Endothelial cell of umbilical vein (primary cell): Measurements from ENCODE around the gene EMC7. TPM values are rescaled to one million over a fixed set of nuclear protein-coding genes. Genes with fewer than 3 reads are reported as not detected.
"Not testable (repeated sequence)": the region's sequence is repeated elsewhere in the genome, so short reads cannot be mapped to it uniquely, and the experiment has no call there.

Experiments used
- BruUV-seq: library from RNA; stranded (reverse); fragments of 400-500 nt; replicated peaks from 2 replicates; lab custom pipeline; 2021; lab: Mats Ljungman, UMichigan
- CTCF ChIA-PET: fragments of 300-600, 350-600 bp; sonication (Branson Sonifier 250); formaldehyde crosslinking; loops from one replicate; lab custom pipeline; 2021; ENCODE audit warnings: antibody characterized with exemption, inconsistent platforms; lab: Charles Lee
- POLR2A ChIA-PET: fragments of 300-600, 350-600 bp; sonication (Branson Sonifier 250); formaldehyde crosslinking; loops from one replicate; lab custom pipeline; 2021; ENCODE audit warnings: antibody characterized with exemption, inconsistent platforms; lab: Charles Lee
- DNase-seq: peaks from one replicate; pipeline ENCODE4 v3.0.0-alpha.2; 2011; ENCODE audit warnings: low read depth, low spot score
- FAIRE-seq: peaks from 2 replicates; lab custom pipeline; 2011; peaks lifted over from hg19 to GRCh38; lab: Jason Lieb, UNC
- H2AFZ ChIP-seq: 2 replicates; pipeline ENCODE4 v1.6.0; 2012; ENCODE audit warnings: low read depth, low read length, control low read depth, inconsistent platforms
- H3K27ac ChIP-seq: 2 replicates; pipeline ENCODE4 v1.5.1; 2011; ENCODE audit warnings: low read depth, mild to moderate bottlenecking, control low read depth, low read length, moderate library complexity; ENCODE audit not compliant: insufficient read depth
- H3K27me3 ChIP-seq, 2 experiments: 2 replicates each; pipeline versions ENCODE4 v1.6.0 to v1.6.1; 2011; ENCODE audit warnings: low read length in 2 of 2, mixed read lengths in 1 of 2; ENCODE audit not compliant: control insufficient read depth in 2 of 2, insufficient read depth in 2 of 2
- H3K36me3 ChIP-seq, 2 experiments: 2 replicates in 1 of 2; 3 replicates in 1 of 2; pipeline ENCODE4 v1.5.1; 2011; ENCODE audit warnings: low read length in 2 of 2, mild to moderate bottlenecking in 1 of 2, moderate library complexity in 1 of 2; ENCODE audit not compliant: control insufficient read depth in 2 of 2, insufficient read depth in 2 of 2; ENCODE audit errors: extremely low read depth in 1 of 2
- H3K4me1 ChIP-seq: 3 replicates; pipeline ENCODE4 v1.5.1; 2011; ENCODE audit warnings: mild to moderate bottlenecking, low read length; ENCODE audit not compliant: control insufficient read depth, insufficient read depth; ENCODE audit errors: extremely low read depth
- H3K4me2 ChIP-seq: 2 replicates; pipeline ENCODE4 v1.6.1; 2011; ENCODE audit warnings: low read length, control low read depth, mixed read lengths; ENCODE audit not compliant: insufficient read depth
- H3K4me3 ChIP-seq, 3 experiments: fragments of 200-600 bp in 1 of 3; sonication (generic), shearing (Covaris generic) in 1 of 3; replicated peaks in 1 of 3; 2 replicates each; pipeline ENCODE4 v1.5.1; 2011 to 2016; ENCODE audit warnings: control low read depth in 3 of 3, low read length in 3 of 3, mild to moderate bottlenecking in 2 of 3, inconsistent platforms in 1 of 3, low read depth in 1 of 3, moderate library complexity in 1 of 3; ENCODE audit not compliant: insufficient read depth in 1 of 3
- H3K79me2 ChIP-seq: 2 replicates; pipeline ENCODE4 v1.6.0; 2012; ENCODE audit warnings: low read length, inconsistent platforms; ENCODE audit not compliant: control insufficient read depth, insufficient read depth
- H3K9ac ChIP-seq: replicated peaks from 2 replicates; pipeline ENCODE3; 2011; ENCODE audit warnings: low read length, control low read depth; ENCODE audit not compliant: insufficient read depth; ENCODE audit errors: extremely low read depth
- H3K9me1 ChIP-seq: replicated peaks from 3 replicates; pipeline ENCODE4 v1.6.0; 2011; ENCODE audit warnings: mild to moderate bottlenecking, low read length; ENCODE audit not compliant: control insufficient read depth, insufficient read depth; ENCODE audit errors: extremely low read depth
- H3K9me3 ChIP-seq: replicated peaks from 2 replicates; pipeline ENCODE4 v1.5.1; 2012; ENCODE audit warnings: low read length, inconsistent platforms; ENCODE audit not compliant: control insufficient read depth, insufficient read depth
- H4K20me1 ChIP-seq: replicated peaks from 2 replicates; pipeline ENCODE3; 2011; ENCODE audit warnings: mild to moderate bottlenecking, low read length; ENCODE audit not compliant: control insufficient read depth, insufficient read depth; ENCODE audit errors: extremely low read depth
- CTCF ChIP-seq, 2 donors: IDR thresholded peaks; 1 replicate in 1 of 2; 2 replicates in 1 of 2; pipeline ENCODE4 v1.5.1; 2011; ENCODE audit warnings: low read length in 2 of 2, mild to moderate bottlenecking in 2 of 2, moderate library complexity in 2 of 2, control low read depth in 1 of 2, inconsistent platforms in 1 of 2, low read depth in 1 of 2; ENCODE audit not compliant: insufficient read depth in 1 of 2; ENCODE audit errors: extremely low read depth in 1 of 2
- EZH2 ChIP-seq: IDR thresholded peaks from 2 replicates; pipeline ENCODE4 v1.6.1; 2012; ENCODE audit warnings: borderline replicate concordance, low read depth, mild to moderate bottlenecking, moderate library complexity, low read length, inconsistent platforms; ENCODE audit not compliant: severe bottlenecking
- FOS ChIP-seq: IDR thresholded peaks from 2 replicates; pipeline ENCODE4 v1.6.1; 2011; ENCODE audit warnings: mild to moderate bottlenecking, low read length, moderate library complexity, borderline replicate concordance; ENCODE audit not compliant: insufficient read depth
- GATA2 ChIP-seq: IDR thresholded peaks from 2 replicates; pipeline ENCODE4 v1.7.0; 2011; ENCODE audit warnings: low read depth, mild to moderate bottlenecking, moderate library complexity, mixed read lengths, low read length; ENCODE audit not compliant: insufficient read length, insufficient read depth
- JUN ChIP-seq: IDR thresholded peaks from 2 replicates; pipeline ENCODE4 v1.6.1; 2011; ENCODE audit warnings: borderline replicate concordance, low read depth; ENCODE audit not compliant: insufficient read length, insufficient read depth
- MYC ChIP-seq: IDR thresholded peaks from one replicate; pipeline ENCODE4 v1.6.1; 2011; ENCODE audit warnings: mild to moderate bottlenecking, low read depth, low read length
- POLR2A ChIP-seq: IDR thresholded peaks from 2 replicates; pipeline ENCODE4 v1.6.1; 2012; ENCODE audit warnings: low read depth, mild to moderate bottlenecking, control low read depth, low read length
- POLR2AphosphoS5 ChIP-seq: IDR thresholded peaks from 2 replicates; pipeline ENCODE4 v1.6.1; 2012; ENCODE audit warnings: low read depth, mild to moderate bottlenecking, control low read depth, low read length, moderate library complexity; ENCODE audit not compliant: insufficient read depth
- dilution Hi-C: fragments of 300-500 bp; cut with MboI; formaldehyde crosslinking; loops from one replicate; pipeline ENCODE4 v1.15.0; 2019; ENCODE audit warnings: low sequenced_read_pairs; ENCODE audit not compliant: extremely low pct_ligation_motif_present
- intact Hi-C: fragments of 100-400 bp; cut with micrococcal nuclease; formaldehyde crosslinking; loops from one replicate; pipeline ENCODE4 v1.10.0; 2022
- polyA plus RNA-seq, 4 experiments: library from polyadenylated mRNA; depleted of rRNA in 3 of 4; stranded (reverse) in 3 of 4; unstranded in 1 of 4; fragments of >200 nt; gene quantifications; 2 replicates each; pipeline versions ENCODE4 v1.2.1 to v1.2.3, GENCODE V29; 2011 to 2012; ENCODE audit warnings: missing spikeins in 1 of 4
- total RNA-seq: library from RNA; stranded (reverse); gene quantifications from 2 replicates; pipeline ENCODE4 v1.2.3, GENCODE V29; 2021

Gene EMC7
- total and polyA plus RNA-seq, 2 donors (not counting 3 experiments of a cell fraction or from before 2014, with no cell fraction given): 57.0 to 70.6 TPM

- dilution Hi-C loops, POLR2A ChIA-PET, intact Hi-C loops, FAIRE-seq, H3K27me3 ChIP-seq, H3K27ac ChIP-seq, DNase-seq, H2AFZ ChIP-seq, H3K4me2 ChIP-seq, H3K4me3 ChIP-seq, H3K9me3 ChIP-seq, H3K79me2 ChIP-seq, H3K4me1 ChIP-seq, BruUV-seq, H3K9ac ChIP-seq, CTCF ChIA-PET, H4K20me1 ChIP-seq, H3K36me3 ChIP-seq, H3K9me1 ChIP-seq: not testable (repeated sequence)
Measured at GRCh38 chr15:34050385-34050784, 51.3 kb downstream of the EMC7 start.

- Histone ChIP-seq H3K4me3 (no peak overlapping the region), H3K27ac (no peak overlapping the region), H3K79me2 (no peaks in the 10 kb centered on the region), H3K9ac (no peak overlapping the region), H3K4me2 (no peak overlapping the region), H4K20me1 (no peaks in the 10 kb centered on the region), H3K4me1 (no peaks in the 10 kb centered on the region), H2AFZ (no peak overlapping the region), H3K9me3 (no peaks in the 10 kb centered on the region), H3K9me1 (no peaks in the 10 kb centered on the region), H3K27me3 (peaks cover 0 to 1% of the 10 kb centered on the region in 2 experiments), H3K36me3 (no peaks in the 10 kb centered on the region)
- no TSS peak for BruUV-seq
- DNase-seq (no peak), FAIRE-seq (no peak)
- dilution Hi-C loops: no loop called here
- ChIA-PET POLR2A (no interaction called here), CTCF (no interaction called here)
- TF ChIP-seq FOS: no peak
- no peak for TF ChIP-seq POLR2AphosphoS5
- TF ChIP-seq MYC: no peak
- TF ChIP-seq GATA2: no peak
- TF ChIP-seq CTCF (IDR thresholded peaks at IDR 0.05; ENCODE audit: extremely low read depth in 1 of 2, insufficient read depth in 1 of 2, low read depth in 1 of 2, low read length in 2 of 2): no peak
- no peak for TF ChIP-seq EZH2
- TF ChIP-seq POLR2A: no peak
- no peak for TF ChIP-seq JUN
- intact Hi-C loops: no loop called here
Measured at GRCh38 chr15:34049112-34049511, 52.5 kb downstream of the EMC7 start.
